NOMO-1 (cell line): ENCODE results near the gene ASB15.
"Not testable (repeated sequence)": the region's sequence is repeated elsewhere in the genome, so short reads cannot be mapped to it uniquely, and the experiment has no call there.

Experiments
- DNase-seq, 2 experiments: peaks; one replicate each; lab custom pipeline; 2025; ENCODE audit not compliant: unreplicated experiment in 2 of 2; lab: John Stamatoyannopoulos, UW

Gene ASB15

DNA sequence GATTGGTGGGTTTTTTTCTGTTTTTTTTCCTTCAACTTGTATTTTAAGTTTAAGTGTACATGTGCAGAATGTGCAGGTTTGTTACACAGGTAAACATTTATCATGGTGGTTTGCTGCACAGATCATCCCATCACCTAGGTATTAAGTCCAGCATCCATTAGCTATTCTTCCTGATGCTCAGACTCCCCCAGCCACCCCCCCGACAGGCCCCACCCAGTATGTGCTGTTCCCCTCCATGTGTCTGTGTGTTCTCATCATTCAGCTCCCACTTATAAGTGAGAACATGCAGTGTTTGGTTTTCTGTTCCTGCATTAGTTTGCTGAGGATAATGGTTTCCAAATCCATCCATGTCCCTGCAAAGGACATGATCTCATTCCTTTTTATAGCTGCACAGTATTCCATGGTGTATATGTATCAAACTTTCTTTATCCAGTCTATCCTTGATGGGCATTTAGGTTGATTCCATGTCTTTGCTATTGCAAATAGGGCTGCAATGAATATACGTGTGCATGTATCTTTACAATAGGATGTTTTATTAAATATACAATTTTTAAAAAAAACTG is 32.5 kb downstream of the ASB15 start:
- DNase-seq = not testable (repeated sequence)

DNA sequence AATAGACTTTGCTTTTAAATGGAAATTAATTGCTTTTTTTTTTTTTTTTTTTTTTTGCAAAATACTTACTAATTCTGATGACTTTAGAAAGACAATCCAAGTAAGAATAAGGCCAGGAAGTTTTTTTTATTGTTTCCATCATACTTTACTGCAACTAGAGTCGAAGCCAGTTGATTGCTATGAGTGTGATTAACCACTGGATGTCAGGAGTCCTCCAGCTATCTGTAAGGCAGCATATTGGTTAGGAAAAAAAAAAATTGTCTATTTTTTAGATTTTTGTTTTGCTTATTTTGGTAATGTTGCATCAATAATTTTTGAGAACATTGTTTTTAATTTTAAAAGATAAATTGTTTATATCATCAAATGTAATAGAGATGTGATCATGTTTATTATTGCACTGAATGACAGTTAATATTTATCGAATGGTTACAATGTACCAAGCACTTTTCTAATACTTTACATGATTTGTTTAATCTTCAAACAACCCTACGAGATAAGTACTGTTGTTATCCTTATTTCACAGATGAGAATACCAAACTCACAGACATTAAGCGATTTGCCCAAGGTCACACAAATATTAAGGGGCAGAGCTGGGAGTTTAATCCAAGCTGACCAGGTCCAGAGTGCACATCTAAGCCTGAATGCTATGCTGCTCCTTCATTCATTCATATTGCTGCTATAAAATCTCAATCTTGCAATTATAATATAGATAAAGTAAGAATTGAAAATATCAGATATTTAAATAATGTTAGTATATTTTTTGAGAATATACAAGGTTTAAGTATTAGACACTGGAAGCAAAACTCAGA is 34.1 kb downstream of the ASB15 start:
- no peak for DNase-seq

DNA sequence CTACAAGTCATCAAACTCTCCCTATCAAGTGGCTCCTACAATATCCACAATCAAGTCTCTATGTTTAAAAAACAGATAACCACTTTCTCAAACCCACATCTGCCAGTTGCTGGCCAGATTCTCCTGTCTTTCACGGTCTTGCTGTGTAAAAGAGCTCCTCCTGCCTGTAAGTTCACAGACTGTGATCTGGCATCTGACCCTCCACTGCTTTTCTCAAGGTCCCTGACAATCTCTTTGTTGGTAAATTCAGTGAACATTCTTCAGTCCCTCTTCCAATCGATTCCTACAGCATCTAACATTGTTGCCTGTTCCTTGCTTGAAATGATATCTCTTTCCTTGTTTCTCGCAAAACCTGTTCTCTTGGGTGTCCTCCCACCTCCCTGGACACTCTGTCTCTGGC is 35.6 kb downstream of the ASB15 start:
- no peak for DNase-seq

DNA sequence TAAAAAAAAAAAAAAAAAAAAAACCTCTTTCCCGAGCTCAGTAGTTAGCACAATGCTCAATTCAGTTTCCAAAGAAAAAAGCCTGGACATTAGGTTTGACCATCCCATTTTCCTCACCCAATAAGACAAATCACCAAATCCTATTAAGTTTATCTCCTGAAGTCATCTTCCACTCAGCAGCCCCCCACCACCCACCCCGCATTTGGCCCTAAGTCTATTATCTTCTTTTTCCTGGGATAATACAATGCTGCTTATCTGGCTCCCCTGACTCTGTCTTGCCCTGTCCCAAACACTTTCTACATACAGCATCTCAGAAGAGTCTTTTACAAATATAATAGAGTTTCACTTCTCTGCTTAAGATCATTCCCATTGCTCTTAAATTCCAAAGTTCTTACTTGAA is 36.3 kb downstream of the ASB15 start:
- DNase-seq = no peak

DNA sequence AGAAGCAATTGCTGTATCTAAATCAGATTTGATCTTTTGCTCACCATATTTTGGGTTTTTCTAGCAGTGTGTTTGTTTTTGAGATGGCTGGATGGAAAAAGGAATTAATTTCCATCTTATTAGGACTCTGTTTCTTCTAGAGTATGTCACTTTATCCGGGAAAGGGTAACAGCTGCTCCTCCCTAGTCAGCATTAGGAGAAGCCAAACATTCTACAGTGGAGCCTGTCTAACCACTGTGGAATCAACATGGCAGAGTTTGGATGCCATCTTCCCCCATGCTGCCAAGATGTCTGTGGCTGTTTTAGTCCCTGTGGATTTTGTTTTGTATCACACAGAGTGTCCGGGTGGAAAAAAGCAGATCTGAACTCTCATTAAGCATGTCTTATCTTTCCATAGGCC is 38.0 kb downstream of the ASB15 start:
- no peak for DNase-seq

DNA sequence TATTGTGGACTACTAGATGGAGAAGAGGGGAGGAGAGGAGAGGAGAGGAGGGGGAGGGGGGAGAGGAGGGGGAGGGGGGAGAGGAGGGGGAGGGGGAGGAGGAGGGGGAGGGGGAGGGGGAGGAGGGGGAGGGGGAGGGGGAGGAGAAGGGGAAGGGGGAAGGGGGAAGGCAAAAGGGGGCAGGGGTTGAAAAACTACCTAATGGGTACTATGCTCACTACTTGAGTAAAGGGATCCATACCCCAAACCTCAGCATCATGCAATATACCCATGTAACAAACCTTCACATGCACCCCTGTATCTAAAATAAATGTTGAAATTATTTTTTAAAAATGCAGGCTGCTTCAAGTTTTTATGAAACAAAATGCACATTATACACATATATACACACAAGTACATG is 39.0 kb downstream of the ASB15 start:
- DNase-seq = no peak

DNA sequence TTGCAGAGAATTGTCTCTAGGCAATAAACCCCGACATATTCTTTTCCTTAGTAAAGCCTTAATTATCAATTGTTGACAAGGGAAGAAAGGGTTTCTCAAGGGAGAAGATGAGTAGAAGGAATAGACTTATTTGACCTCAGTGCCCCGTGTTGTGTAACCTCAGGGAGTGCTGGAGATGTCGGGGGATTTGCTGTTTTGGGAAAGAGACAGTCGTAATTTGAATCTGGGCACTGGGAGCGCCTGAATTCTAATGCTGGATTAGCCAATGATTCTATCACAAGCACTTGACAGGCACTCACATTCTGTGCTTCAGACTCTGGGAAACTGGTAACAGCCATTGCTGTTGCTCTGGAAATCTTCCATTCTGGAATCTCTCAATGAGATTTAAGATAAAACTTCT is 40.3 kb downstream of the ASB15 start:
- DNase-seq = no peak

DNA sequence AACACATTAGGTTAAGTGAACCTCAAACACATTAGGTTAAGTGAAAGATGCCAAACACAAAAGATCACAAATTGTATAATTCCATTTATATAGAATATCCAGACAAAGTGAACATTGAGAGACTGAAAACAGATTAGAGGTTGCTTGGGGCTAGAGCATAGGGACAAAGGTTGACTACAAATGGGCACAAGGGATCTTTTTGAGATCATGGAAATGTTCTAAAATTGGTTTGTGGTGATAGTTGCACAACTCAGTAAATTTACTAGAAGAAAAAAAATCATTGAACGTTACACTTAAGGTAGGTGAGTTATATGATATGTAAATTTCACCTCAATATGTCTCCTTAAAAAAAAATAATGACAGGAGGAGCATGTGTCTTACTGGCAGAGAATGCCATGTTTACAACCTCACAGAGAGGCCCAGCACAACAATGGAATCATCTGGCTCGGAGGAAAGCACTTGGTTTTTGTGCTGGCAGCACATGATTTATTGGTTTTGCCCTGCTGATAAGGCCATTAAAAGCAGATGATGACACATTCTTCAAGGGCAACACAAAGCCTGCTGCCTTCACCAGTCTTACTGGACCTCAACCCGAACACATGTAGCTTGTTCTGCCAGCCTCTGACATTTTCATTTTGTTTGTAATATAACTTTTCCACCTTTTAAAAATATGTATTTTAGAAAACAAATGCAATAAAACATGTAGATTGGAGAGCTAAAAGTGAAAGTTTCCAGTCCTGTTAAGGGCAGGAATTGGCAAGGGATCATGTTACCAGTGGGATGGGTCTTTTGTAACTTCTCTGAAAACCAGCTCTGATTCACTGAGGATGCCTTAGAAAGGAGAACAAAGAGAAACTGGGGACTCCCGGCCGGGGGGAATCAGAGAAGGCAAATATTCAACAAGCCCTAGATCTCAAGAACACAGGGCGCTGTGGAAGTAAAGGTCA is 42.1 kb downstream of the ASB15 start:
- DNase-seq = no peak

DNA sequence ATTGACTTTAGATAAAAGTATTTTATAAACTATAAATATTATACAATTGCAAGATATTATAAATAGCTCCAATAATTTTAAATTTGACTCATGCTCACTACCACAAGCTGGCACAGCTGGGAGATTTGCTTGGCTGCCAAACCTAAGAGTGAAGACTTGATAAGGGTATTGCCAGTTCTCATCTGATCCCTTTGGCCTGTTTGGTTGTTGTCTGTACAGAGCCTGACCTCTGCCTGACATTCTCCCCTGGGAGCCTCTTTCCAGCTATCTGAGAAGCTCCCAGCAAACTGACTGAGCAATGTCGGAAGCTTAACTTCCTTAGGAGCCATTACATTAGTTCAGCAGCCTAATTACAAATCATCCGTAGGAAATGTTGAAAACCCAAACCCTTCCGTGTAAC is 43.9 kb downstream of the ASB15 start:
- no peak for DNase-seq

DNA sequence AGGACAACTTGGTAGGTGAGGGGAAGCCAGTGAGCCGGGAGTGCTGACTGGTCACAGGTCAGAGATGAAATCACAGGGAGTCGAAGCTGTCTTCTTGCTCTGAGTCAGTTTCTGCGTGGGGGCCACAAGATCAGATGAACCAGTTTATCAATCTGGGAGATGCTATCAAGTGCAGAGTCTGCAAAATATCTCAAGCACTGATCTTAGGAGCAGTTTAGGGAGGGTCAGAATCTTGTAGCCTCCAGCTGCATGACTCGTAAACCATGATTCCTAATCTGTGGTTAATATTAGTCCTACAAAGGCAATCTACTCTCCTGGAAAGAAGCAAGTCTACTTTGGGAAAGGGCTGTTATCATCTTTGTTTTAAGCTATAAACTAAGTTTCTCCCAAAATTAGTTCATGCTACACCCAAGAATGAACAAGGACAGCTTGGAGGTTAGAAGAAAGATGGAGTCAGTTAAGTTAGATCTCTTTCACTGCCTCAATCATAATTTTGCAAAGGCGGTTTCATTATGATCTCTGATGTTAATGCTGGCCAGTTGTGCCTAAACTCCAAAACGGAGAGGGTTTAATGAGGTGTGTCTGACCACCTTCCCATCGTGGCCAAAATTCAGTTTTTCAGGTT is 45.6 kb downstream of the ASB15 start:
- DNase-seq = no peak

DNA sequence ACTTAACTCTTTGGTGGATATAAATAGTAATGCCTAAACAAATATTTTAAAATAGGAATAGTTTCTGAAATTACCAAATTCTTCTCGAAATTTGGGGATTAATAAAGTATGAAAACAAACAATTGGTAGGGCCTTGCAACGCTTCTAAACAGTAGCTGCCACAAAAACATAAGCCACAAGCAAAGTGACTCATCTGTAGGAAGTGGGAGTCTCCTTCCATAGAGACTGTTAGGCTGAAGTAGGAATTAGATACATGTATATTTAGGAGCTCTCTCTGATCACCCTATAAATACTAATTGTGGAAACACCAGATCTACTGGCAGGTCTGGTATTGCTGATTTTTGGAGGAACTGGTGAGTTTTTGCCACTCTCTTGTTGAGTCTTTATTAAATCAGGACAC is 48.3 kb downstream of the ASB15 start:
- DNase-seq = no peak

DNA sequence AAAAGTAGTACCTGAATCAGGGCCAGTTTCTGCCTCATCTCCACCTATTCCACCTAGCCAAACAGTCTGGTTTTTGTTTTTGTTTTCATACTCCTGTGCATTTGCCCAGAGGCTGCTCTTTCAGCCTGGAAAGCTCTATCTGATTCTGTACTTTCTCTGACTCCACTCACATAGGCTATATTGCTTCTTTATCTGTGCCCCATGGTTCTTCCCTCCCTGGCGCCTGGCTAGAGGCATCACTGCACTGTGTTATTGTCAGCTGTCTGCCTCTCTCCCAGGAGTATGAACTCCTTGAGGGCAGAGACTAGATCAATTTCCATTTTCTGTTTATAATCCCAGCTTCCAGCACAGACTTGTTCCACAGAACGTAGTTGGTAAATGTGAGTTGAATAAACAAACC is 49.0 kb downstream of the ASB15 start:
- DNase-seq = no peak

DNA sequence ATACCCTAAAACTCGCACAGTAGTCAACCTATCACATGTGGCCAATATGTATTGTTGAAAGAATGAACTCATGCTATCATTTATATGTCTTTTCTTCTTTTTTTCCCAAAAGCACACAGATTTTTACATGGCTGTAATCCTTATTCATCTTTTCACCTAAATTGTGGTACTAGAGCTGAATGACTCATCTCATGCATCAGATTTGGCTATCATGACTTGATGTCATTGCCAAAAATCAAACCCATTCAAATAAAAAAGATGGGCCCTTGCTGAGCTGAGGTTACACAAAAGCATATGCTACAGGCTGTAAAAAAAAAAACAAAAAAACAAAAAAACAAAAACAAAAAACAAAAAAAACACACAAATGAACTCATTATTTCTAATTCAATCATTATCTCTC is 50.8 kb downstream of the ASB15 start:
- DNase-seq = no peak

DNA sequence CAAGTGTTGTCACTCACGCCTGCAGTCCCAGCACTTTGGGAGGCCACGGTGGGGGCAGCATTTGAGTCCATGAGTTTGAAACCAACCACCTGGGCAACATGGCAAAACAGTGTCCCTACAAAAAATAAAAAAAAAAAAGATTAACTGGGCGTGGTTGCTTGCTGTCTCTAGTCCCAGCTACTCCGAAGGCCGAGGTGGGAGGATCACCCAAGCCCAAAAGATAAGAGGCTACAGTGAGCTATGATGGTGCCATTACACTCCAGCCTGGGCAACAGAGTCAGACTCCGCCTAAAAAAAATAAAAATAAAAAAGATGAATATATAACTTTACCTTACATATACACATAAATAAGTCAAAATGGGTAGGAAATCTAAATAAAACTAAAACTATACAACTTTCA is 51.5 kb downstream of the ASB15 start:
- no peak for DNase-seq

DNA sequence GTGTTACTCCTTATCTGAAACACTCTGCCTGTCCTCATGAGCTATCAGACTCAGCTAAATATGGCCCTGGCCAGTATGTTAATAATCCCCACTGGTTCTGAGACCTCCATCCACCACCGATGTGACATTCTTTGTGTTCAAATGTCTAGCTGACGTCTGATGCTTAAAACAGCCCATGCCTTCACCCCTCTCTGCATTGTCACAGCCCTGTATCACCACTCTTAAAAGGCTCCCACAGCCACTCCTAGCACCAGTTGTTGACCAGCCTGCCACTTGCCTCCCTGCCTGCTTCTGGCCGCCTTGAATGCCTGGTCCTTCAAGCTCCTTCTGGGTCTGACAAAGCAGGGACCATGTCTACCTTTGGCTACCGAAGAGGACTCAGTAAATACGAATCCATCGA is 54.0 kb downstream of the ASB15 start, which contains the start of gene LMOD2:
TSS of gene LMOD2 (plus strand) at position 253 of the 400 bp plus-strand sequence. CDS start at position 351, 98 bp downstream.
- DNase-seq = no peak

DNA sequence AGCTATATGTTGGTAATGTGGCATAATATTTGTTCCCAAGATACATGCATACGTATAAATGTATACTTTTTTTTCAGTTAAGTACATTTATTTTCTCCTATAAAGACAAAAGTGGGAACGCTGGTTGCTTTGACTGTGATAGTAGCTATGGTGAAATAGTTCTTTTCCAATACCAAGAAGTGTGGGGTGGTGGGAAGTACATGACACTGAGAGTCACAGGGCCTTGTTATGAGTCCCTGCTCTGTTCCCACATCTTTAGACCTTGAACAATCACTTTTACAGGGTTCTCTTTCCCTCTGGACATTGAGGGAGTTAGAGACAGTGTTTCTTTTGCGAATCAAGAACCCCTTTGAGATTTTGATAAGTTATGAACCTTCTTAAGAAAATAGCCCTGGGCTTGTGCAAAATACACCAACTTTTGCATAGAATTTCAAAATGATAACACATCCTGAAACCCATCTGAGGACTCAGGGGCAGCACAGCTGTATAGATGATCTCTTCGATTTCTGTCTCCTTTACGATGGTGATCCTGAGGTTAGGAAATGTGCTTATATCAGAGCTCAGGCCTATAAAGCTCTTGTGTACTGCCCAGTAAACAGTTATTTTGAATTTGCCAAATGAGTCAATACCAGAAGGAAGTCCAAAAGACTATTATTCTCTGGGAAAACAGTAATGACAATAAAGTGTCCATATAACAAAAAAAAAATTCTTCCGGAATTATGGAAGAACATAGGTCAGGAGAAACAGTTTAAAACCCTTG is 55.1 kb downstream of the ASB15 start:
- DNase-seq = no peak

DNA sequence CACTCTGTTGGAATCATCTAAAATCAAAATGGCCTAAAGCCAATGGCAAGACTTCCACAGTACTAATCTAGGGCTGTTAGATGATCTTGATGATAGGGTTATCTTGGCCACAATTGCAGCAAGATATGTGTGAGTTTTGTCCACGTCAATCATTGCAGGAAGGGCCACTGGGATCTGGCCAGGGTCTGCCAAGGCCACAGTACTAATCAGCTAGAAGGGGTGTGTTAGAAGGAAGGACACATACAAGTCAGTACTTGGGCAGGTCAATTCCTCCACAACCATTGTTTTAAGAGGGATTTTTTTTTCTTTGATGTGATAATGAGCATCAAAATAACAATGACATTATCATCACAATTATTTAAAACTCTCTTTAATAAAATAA is 55.7 kb downstream of the ASB15 start:
- DNase-seq = no peak

DNA sequence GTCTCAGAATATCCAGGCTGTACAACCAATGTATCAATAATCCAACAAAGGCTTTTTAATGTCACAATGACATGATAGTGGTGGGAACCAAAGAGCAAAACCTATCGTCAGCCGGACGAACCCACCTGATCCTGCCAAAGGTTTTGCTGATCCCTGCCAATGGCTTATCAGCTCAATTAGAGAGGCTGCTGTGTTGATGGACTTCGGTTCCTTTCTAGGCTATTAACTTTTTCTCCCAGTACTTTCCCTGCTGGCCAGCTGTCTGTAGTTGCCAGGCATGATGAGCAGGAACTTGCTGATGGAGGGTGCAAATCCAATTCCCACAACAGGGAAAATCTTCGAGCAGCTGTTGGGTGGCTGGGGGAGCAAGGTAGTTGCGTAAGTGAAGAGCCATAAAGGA is 56.4 kb downstream of the ASB15 start:
- no peak for DNase-seq

DNA sequence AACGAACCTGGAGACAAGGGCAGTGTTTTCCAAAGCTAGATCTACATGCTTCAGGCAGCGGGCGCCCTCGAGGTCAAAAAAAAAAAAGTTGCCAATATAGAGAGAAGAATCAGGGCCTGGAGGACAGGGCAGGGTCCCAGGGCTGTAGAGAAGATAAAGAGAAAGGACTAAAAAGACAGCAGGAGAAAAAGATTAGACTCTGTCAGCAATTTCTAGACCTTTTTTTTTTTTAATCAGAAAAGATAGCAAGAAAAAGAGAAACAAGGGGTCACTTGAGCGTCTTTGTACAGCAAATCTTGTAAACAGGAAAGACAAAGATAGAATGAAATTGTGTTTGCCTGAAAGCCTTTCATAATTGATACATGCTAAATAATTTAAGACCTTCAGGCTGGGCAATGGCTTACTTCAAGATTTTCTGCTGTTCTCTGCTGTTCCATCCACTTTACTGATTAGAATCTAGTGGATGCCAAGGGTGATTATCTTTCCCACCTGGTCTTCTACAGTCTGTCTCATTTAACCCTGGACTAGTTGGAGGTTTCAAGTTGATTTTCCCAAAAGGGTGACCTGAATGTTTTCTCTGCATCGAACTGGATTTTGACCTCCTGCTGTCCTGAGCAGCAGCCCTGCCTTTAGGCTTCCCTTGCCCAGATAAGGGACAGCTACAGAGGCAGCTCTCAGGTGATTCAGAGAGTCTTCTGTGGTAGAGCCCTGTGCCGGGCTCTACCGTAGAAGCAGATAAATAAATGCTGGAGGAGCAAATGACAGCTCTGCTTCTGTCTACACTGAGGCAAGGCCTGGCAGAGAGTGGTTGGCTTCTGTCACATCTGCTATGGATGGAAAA is 59.1 kb downstream of the ASB15 start:
- no peak for DNase-seq
